GM12872 (cell line): Measurements from ENCODE around the gene HOXA3.

Source experiments
- TF ChIP-seq, protein P1 (sequence below): IDR thresholded peaks from 3 replicates; pipeline ENCODE4 v1.5.1; 2011; ENCODE audit warnings: low read depth, mild to moderate bottlenecking, low read length, moderate library complexity; ENCODE audit not compliant: insufficient read depth

HOXA3 gene

DNA sequence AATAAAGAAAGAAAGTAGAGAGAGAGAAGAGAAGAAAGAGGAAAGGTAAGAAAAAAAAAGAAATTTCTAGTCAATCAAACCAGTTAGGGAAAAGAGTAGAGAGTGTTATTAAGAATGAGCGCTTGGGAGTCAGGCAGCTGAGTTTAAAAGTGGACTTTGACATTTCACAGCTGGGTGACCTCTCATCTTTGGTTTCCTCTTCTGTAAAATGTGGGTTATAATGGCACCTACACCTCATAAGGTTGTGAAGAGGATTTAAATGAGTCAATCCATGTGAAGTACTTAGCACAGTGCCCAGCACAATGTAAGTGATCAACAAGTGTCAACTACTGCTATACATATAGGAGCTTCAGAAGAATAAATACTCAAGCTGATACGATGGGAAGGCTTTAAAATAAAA lies 68.7 kb downstream of the HOXA3 start:
- TF ChIP-seq, protein P1, sequence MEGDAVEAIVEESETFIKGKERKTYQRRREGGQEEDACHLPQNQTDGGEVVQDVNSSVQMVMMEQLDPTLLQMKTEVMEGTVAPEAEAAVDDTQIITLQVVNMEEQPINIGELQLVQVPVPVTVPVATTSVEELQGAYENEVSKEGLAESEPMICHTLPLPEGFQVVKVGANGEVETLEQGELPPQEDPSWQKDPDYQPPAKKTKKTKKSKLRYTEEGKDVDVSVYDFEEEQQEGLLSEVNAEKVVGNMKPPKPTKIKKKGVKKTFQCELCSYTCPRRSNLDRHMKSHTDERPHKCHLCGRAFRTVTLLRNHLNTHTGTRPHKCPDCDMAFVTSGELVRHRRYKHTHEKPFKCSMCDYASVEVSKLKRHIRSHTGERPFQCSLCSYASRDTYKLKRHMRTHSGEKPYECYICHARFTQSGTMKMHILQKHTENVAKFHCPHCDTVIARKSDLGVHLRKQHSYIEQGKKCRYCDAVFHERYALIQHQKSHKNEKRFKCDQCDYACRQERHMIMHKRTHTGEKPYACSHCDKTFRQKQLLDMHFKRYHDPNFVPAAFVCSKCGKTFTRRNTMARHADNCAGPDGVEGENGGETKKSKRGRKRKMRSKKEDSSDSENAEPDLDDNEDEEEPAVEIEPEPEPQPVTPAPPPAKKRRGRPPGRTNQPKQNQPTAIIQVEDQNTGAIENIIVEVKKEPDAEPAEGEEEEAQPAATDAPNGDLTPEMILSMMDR = no peak

DNA sequence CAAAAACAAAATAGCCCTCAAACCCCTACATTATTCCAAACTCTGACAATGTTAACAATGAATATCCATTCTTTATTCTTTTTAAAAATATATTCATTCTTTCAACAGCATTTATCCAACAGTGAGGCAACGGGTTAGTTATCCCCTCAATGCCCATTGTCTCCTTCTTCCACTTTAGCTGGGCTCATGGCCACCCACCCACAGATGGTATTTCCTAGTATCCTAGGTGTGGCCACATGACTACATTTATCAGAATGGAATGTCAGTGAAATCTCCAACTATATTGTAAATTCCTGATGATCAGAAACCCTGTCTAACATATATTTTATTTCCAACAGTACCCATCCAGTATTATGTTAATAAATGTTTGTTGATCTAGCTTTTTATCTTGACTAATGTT lies 70.2 kb downstream of the HOXA3 start:
- TF ChIP-seq, protein P1 = no peak

DNA sequence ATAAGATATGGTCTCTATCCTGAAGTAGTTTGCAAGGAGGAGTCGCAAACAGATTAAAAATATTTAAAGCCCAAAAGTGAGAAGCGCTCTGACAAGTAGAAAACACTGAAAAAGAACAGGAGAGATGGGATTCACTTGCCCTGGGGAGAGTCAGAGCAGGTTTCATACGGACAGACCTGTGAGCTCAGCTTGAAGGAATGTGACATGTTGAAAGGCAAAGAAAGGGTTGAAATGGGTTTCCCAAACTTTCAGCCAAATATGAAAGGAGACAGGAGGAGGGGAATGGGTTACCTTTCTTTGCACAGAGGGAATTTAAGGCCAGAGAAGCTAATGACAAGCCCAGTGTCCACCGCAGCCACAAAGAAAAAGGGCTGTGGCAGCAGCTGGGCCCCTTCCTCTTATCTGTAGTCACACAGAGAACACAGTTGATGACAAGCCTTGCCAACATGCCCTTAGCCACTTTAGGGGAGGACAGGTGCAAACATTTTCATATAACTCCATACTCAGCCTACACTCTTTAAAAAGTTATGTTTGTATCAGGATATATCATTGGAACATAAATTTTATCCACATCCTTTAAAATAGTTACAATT lies 71.4 kb downstream of the HOXA3 start:
- TF ChIP-seq, protein P1 = no peak

DNA sequence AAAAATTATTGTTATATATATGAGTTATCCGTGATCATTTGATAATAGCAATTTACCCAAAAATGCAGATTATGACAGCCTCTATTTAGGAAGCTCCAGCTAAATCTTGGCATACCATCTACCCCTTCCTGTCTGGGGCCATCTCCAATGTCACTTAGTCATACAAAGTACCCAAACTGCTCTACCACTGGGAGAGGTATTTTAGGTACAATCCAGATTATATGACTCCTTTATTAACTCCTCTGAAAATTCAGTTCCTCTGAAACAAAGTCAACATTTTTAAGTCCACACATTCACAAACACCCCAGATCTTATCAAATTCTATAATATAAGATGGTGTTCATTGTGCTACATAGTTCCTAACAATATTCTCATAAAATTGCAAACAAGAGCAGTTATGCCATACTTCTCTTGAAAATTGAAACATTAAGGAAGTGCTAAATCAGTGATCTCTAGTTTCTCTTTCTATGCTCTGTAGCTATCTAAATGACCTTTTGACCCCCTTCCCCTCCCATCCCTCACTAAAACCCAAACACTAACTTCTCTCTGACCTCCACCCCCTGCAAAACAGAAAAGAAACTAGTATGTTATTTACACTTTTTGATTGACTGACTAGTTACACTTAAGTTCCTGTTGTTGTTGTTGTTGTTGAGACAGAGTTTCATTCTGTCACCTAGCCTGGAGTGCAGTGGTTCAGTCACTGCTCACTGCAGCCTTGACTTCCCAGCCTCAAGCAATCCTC lies 73.0 kb downstream of the HOXA3 start:
- TF ChIP-seq, protein P1 = no peak

DNA sequence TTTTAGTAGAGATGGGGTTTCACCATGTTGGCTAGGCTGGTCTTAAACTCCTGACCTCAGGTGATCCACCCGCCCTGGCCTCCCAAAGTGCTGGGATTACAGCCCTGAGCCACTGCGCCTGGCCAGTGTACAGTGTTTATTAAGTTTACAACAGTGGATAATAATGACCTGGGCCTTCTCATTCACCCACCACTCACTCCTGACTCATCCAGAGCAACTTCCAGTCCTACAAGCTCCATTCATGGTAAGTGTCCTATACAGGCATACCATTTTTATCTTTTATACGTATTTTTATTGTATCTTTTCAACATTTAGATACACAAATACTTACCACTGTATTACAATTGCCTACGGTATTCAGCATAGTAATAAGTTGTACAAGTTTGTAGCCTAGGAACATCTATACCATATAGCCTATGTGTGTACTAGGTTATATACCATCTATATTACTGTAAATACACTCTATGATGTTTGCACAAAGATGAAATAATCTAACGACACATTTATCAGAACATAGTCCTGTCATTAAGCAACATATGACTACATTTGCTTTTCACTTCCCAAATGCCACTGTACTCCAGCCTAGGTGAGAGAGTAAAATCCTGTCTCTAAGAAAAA lies 73.7 kb downstream of the HOXA3 start:
- TF ChIP-seq, protein P1 = no peak

DNA sequence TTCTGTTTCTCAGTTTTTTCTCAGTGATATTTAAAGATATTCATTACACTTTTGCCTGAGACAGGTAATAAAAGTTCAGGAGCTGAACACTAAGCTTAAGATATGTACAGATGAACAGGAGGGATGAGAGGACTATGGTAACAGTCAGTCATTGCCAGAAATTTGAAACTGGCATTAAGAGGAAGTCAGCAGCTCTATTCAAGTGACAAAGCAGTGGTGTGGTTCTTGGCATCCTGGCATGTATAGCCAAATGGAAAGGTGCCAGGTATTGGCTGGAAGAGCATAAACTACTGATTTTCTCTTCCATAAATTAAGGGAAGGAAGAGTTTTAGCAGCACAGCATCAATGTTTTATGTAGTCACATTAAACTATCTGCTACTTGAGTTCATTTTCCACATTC lies 79.3 kb downstream of the HOXA3 start:
- TF ChIP-seq, protein P1 = no peak

DNA sequence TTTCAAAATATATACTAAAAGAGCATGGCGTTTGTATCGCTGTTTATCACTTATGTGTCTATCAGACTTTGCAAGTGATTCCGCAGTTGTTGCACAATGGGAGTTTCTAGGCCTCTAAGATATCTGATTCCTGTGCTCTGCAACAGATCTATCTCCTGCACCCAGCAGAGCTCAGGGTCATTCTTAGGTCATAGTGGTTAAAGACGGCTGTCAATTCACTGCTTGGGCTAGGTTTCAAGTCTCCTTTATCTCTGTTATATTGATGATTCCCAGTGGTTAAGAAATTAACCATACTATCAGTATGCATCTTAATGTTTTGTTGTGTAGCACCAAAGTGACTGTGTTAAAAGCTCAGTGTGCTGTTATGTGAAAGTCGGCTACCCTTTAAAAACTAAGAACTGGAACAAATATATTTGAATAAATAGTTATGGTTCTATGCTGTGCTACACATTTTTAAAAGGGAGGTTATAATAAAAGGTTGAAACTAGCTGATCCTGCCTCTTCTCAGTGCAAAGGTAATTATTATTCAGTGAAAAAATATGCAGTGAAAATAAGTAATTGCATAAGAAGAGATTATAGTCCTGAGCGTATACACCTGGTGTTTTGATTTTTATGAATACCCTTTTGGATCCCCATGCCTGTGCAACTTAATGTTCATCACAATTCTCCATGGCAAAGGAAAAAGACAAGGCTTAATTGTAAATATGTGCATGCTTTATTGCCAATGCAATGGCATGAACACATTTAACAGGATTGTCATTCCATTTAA lies 80.6 kb downstream of the HOXA3 start:
- TF ChIP-seq, protein P1 = no peak
